ENCODE results near the gene CCDC13.

DNA sequence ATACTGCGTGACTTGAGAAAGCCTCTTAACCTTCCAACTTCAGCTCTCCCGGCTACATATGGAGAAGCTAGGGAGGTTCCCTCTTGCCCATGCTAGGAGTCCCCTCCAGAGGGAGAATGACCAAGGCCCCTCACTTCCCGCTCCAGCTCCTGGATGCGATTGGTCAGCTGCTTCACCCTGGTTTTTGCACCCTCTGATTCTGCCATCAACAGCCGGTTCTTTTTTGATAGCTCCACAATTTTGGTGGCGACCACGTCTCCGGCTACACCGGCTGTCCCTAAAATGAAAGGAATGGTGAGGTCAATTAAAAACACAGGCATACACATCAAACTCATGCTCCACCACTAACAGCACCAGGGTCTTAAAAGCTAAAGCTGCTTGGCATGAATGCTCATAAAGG, 20.6 kb downstream of the CCDC13 start:
- TF ChIP-seq POLR2AphosphoS2 (conservative IDR thresholded peaks at IDR 0.05; ENCODE audit: low read length) (no peak), RAD21 (conservative IDR thresholded peaks at IDR 0.05 in 1 of 2, IDR thresholded peaks at IDR 0.05 in 1 of 2) (no peak), POLR2A (IDR thresholded peaks at IDR 0.05; ENCODE audit: low read length) (no peak), SMC3 (IDR thresholded peaks at IDR 0.05) (no peak), HOXB13 (CRISPR knock-in tag; IDR thresholded peaks at IDR 0.05; ENCODE audit: low read depth) (no peak), KDM5A (IDR thresholded peaks at IDR 0.05) (no peak), EP300 (IDR thresholded peaks at IDR 0.05) (no peak), RCOR1 (IDR thresholded peaks at IDR 0.05; ENCODE audit: low read depth, low read length) (no peak), CBX8 (IDR thresholded peaks at IDR 0.05) (no peak), NR3C1 (IDR thresholded peaks at IDR 0.05) (no peak)
- TF ChIP-seq, protein P1, sequence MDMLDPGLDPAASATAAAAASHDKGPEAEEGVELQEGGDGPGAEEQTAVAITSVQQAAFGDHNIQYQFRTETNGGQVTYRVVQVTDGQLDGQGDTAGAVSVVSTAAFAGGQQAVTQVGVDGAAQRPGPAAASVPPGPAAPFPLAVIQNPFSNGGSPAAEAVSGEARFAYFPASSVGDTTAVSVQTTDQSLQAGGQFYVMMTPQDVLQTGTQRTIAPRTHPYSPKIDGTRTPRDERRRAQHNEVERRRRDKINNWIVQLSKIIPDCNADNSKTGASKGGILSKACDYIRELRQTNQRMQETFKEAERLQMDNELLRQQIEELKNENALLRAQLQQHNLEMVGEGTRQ (IDR thresholded peaks at IDR 0.05), result no peak
- TF ChIP-seq, protein P2, sequence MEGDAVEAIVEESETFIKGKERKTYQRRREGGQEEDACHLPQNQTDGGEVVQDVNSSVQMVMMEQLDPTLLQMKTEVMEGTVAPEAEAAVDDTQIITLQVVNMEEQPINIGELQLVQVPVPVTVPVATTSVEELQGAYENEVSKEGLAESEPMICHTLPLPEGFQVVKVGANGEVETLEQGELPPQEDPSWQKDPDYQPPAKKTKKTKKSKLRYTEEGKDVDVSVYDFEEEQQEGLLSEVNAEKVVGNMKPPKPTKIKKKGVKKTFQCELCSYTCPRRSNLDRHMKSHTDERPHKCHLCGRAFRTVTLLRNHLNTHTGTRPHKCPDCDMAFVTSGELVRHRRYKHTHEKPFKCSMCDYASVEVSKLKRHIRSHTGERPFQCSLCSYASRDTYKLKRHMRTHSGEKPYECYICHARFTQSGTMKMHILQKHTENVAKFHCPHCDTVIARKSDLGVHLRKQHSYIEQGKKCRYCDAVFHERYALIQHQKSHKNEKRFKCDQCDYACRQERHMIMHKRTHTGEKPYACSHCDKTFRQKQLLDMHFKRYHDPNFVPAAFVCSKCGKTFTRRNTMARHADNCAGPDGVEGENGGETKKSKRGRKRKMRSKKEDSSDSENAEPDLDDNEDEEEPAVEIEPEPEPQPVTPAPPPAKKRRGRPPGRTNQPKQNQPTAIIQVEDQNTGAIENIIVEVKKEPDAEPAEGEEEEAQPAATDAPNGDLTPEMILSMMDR (IDR thresholded peaks at IDR 0.05), result no peak
- TF ChIP-seq, protein P3, sequence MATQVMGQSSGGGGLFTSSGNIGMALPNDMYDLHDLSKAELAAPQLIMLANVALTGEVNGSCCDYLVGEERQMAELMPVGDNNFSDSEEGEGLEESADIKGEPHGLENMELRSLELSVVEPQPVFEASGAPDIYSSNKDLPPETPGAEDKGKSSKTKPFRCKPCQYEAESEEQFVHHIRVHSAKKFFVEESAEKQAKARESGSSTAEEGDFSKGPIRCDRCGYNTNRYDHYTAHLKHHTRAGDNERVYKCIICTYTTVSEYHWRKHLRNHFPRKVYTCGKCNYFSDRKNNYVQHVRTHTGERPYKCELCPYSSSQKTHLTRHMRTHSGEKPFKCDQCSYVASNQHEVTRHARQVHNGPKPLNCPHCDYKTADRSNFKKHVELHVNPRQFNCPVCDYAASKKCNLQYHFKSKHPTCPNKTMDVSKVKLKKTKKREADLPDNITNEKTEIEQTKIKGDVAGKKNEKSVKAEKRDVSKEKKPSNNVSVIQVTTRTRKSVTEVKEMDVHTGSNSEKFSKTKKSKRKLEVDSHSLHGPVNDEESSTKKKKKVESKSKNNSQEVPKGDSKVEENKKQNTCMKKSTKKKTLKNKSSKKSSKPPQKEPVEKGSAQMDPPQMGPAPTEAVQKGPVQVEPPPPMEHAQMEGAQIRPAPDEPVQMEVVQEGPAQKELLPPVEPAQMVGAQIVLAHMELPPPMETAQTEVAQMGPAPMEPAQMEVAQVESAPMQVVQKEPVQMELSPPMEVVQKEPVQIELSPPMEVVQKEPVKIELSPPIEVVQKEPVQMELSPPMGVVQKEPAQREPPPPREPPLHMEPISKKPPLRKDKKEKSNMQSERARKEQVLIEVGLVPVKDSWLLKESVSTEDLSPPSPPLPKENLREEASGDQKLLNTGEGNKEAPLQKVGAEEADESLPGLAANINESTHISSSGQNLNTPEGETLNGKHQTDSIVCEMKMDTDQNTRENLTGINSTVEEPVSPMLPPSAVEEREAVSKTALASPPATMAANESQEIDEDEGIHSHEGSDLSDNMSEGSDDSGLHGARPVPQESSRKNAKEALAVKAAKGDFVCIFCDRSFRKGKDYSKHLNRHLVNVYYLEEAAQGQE (IDR thresholded peaks at IDR 0.05), result no peak
- TF ChIP-seq, protein P4, sequence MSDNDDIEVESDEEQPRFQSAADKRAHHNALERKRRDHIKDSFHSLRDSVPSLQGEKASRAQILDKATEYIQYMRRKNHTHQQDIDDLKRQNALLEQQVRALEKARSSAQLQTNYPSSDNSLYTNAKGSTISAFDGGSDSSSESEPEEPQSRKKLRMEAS (IDR thresholded peaks at IDR 0.05), result no peak

Measured in A549 (cell line).